Panc1 (cell line): ENCODE results near the gene CARD8.

ENCODE experiments used
- CTCF ChIP-seq: fragments of 450-650 bp; IDR thresholded peaks from 2 replicates; pipeline ENCODE4 v1.5.1; 2017; ENCODE audit warnings: mild to moderate bottlenecking
- POLR2AphosphoS5 ChIP-seq: IDR thresholded peaks from 2 replicates; pipeline ENCODE4 v1.6.1; 2012; ENCODE audit warnings: mild to moderate bottlenecking, low read depth, low read length, moderate library complexity
- REST ChIP-seq, 2 experiments: IDR thresholded peaks; 2 replicates each; pipeline ENCODE4 v1.6.1; 2011 to 2012; ENCODE audit warnings: low read depth in 2 of 2, control low read depth in 1 of 2, low read length in 1 of 2, mild to moderate bottlenecking in 1 of 2, moderate library complexity in 1 of 2; ENCODE audit not compliant: insufficient read depth in 1 of 2

- no peak for TF ChIP-seq CTCF
- TF ChIP-seq POLR2AphosphoS5: peak; percentile 64; the same call in 1 of the 2 replicates
- TF ChIP-seq REST (IDR thresholded peaks at IDR 0.05; ENCODE audit: insufficient read depth in 1 of 2, low read depth in 2 of 2, low read length in 1 of 2): no peak
Measured at GRCh38 chr19:48255376-48256303, at the start of gene CARD8.
